HG03565 (cell line): ENCODE measurements around the gene SPTBN2.

ENCODE experiments used
- ATAC-seq: cut with Tn5 transposase; IDR thresholded peaks from one replicate; pipeline ENCODE4 v1.9.1; 2021; ENCODE audit warnings: mild to moderate bottlenecking, moderate library complexity; ENCODE audit not compliant: unreplicated experiment

Gene SPTBN2

DNA sequence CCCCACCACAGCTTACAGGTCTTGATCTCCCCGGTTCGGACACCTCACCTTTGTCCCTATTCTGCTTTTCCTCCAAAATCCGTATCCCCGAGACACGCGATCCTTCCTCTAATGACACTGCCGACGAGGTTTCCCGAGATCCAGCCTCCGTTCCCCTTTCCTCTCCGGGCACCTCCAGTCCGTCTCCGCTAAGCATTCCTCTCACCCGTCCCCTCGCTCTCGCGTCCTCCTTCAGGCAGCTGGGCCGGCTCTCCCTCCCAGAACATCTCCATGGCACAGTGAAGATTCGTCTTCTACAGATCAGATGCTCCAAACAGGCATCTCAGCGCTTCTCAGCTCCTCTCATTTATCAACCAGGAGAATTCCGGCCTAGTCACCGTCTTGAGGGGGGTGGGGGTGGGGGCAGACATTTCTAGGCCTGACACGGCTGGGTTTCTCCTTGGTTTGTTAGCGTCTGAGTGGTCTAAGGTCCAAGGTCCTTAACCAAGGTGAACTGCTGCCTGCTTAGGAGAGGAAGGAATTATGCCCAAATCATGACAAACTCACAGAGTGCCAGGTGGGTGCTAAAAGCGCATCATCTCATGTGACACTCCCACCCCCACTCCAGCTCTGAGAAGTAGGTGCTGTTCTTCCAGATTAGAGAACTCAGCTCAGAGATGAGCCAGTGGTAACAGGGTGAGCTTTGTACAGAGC, at the start of gene SPTBN2:
SPTBN2 (minus strand) TSS at position 524 of the 693 bp plus-strand sequence. CDS start 7,976 bp downstream, outside the sequence.
- ATAC-seq, result no peak

GRCh38 chr11:66768818-66769217, 39.8 kb upstream of the SPTBN2 start:
- no peak for ATAC-seq

DNA sequence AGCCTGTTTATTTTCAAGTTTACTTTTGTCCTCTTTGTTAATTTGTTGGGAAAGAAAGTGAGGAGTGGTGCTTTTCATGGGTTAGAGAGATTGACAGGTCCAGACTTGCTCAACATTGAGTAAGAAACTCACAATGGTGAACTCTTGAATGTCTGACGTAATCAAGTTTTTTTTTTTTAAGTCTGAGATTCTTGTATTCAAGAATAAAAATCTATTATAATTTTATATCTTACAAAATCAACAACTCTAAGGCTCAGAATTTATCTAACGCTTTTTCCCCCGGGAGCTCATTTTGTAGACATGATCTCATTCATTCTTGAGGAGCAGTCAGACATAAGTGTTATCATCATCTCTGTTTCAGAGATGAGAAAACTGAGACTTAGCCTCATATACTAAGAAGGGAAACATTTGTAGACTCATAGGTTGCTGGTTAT, 39.1 kb upstream of the SPTBN2 start:
- ATAC-seq, result no peak

DNA sequence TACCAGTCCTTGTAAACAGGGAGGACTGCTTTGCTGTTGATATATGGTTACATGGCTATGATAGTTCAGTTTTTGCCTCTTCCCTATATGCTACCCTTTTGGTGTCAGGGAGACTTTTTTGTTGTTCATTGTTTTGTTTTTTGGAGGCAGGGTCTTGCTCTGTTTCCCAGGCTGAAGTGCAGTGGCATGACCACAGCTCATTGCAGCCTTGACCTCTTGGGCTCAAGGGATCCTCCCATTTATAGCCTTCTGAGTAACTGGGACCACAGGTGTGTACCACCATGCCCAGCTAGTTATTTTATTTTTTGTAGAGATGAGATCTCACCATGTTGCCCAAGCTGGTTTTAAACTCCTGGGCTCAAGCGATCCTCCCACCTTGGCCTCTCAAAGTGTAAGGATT, 38.6 kb upstream of the SPTBN2 start:
- ATAC-seq, result no peak

DNA sequence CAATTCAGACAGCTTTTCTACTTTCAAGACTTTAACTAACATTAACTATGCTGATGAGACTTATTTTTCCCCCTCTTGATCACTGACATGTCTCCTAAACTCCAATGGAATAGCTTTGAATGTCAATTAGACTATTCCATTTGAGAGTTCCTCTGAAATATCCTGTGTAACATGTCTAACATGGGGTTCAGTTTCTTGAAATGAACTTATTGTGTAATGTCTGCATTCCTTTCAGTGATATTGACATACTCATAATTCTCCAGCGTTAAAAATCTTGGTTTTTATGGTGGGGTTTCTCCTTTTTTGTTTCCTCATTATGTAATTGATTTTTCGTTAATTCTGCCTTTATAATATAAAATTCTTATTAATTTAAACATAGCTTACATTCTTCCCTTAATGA, 37.7 kb upstream of the SPTBN2 start:
- no peak for ATAC-seq

GRCh38 chr11:66762088-66762487, 33.1 kb upstream of the SPTBN2 start:
- no peak for ATAC-seq

DNA sequence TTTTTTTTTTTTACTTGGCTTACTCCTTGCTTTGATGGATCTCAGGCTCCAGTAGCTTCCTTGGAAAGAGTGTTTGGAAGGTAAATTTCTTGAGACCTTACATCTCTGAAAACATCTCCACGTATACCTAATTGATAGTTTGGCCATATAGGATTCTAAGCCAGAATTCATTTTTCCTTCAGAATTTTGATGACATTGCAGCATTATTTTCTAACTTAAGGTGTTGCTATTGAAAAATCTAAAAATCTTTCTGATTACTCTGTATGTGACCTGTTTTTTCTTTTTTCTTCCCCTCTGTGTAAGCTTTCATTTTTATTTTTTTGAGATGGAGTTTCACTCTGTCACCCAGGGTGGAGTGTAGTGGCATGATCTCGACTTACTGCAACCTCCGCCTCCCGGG, 23.1 kb upstream of the SPTBN2 start:
- no peak for ATAC-seq

- ATAC-seq, result no peak
Observed at GRCh38 chr11:66749091-66749490, 20.1 kb upstream of the SPTBN2 start.

GRCh38 chr11:66747480-66747879, 18.5 kb upstream of the SPTBN2 start:
- no peak for ATAC-seq

GRCh38 chr11:66745356-66746235, 16.6 kb upstream of the SPTBN2 start:
- ATAC-seq, result peak; percentile 19

DNA sequence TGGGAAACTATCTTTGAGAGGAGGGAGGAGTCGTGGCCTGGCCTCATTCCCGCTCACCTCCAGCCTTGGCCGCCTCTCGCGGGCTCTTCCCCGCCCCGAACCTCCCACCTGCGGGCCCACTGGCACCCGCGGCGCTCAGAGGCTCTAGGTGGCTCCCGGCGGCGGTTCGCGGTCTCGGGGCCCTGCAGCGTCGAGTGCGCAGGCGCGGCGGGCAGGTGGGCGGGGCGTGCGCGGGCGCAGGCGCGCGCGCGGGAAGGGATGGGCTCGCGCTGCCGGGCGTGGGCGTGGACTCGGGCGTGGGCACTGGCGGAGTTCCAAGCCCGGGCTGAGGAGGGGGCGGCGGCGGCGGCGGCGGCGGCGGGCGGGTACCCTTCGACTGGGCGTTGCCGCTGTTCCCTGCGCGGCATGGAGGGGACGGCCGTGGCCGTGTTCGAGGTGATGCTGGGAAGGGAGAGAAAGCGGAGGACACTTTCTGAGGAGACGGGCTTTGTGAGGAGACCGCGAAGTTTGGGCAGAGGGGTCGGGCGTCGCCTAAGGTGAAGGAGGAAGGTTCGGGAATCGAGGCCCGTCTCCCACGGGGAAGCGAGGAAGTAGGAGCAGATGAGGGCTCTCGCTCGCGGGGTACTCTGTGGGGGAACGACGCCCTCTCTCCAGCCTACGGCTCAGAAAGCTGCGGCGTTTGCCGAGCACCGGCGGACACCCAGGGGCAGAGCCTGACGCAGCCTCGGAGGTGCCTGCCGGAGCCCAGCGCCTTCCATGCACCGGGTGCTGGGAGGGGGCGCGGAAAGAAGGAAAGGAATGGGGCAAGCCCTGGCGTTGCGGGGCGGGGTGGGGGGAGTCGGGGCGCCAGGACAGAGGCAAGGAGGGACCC, 15.7 kb upstream of the SPTBN2 start:
- ATAC-seq, result peak; percentile 80

GRCh38 chr11:66743271-66743968, 14.4 kb upstream of the SPTBN2 start:
- ATAC-seq, result no peak

DNA sequence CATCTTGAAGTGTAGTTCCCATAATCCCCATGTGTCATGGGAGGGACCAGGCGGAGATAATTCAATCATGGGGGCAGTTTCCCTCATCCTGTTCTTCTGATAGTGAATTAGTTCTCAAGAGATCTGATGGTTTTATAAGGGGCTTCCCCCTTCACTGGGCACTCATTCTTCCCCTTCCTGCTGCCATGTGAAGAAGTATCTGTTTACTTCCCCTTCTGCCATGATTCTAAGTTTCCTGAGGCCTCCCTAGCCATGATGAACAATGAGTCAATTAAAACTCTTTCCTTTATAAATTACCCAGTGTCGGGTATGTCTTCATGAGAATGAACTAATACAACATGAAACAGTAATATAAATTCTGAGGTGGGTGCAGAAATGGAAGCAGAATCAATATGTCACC, 12.1 kb upstream of the SPTBN2 start:
- ATAC-seq, result no peak

DNA sequence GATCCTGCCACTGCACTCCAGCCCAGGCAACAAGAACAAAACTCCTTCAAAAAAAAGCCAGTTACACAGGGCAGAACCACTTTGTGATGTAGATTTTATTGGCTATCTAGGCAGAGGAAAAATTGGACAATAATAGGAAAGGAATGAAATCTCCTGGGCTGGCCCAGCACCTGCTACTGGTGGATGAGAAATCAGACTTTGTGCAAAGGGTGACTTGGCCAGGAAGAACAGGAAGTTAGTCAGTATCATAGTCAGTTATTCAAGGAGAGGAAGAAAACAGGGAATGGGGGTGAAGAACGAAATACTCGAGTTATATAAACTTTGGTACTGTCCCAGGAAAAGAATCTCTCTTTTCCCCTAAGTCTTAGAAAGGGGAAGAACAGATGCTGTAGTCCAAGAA, 11.0 kb upstream of the SPTBN2 start:
- no peak for ATAC-seq

GRCh38 chr11:66734215-66734614, 5.2 kb upstream of the SPTBN2 start:
- ATAC-seq, result no peak

DNA sequence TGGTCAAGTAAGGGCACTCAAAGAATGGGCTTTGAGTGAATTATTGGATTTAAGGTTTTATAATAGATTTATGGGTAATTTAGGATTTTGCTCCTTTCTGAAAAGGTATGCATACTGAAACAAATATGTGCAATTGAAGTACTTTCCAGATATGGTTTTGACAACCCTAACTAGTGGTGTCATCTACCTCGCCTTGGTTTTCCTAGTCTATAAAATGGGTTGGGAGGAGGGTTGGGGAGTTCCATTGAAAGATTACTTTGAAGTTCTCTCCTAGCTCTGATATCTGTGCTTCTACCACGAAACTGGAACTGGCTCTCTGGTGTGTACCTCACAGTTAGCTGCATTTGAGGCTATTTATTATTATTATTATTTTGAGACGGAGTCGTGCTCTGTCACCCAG, 431 bp upstream of the SPTBN2 start:
- ATAC-seq, result no peak

DNA sequence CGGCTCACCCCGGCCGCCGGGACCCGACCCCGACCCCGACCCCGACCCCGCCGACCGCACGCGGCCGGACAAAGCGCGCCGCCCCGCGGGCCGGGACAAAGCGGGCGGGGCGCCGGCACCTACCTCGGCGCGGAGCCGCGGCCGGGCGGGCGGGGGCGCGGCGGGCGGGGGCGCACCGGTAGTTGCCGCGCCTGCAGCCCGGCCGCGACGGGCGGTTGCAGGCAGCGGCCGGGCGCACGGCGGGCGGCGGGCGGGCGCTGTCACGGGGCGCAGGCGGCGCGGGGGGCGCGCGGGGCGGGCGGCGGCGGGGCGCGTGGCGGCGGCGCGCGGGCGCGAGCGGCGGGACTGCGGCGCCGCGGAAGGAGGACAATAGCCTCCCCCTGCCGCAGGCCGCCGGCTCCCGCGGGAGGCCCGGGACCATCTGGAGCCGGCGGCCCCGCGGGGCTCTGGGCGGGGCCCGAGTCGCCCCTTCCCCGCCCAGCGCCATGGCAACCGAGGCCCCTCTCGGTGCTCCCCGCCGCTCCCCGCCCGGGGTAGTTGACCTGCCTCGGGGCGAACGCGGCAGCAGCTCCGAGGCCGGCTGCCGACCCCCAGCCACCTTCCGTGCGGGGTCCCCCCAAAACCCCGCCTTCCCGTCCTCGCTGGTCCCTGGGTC, 851 bp downstream of the SPTBN2 start:
- no peak for ATAC-seq

DNA sequence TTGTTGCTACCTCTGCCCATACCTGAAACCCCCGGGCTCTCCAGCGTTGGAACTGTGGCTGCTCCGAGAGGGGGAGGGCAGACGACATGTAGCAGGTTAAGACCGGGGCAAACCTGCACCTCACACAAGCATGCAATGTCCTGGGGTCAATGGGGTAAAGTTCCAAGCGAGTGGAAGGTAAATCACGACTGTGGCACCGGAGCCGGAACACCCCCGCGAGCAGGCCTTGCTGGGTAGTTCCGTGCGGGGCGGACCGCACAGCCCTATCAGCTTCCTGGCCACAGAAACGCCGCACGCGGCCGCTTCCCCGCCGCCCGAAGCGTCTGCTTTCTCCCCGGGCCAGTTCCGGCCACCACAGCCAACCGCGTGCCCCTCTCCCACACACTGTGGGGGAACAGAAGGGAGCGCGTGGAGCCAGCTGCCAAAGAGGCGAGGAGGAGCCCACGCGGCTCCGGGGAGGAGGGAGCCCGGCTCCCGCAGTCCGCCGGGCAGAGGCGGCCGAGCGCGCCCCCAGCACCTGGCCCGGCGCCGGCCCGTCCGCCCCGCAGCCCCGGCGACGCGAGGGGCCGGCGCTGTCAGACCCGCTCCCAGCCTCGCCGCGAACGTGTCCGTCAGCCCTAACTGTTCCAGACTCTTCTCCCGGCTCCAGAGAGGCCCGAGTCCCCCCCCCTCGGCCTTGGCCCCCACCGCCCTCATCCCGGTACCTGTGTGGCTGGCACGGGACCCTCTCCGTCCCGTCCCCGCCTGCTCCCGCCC, 1.6 kb downstream of the SPTBN2 start:
- ATAC-seq, result no peak

DNA sequence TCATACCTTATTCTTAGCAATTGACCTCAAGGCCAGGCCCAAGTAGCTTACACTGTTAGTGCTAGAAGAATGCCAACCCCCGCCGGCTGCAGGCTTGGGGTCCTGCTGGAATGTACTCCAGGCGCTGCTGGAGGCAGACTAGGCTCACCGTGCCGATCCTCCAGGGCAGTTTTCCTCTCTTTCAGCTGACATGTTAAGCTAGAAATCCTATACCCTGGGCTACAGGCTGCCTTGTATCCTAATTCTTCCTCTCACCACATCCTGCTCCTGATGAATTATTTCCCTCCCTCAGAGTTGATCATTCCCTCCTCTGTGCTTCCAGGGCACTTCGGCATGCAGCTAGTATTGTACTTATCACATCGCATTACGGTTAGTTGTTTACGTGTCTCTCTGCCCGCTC, 3.4 kb downstream of the SPTBN2 start:
- no peak for ATAC-seq
